Activated CD8-positive, alpha-beta T cell treated with anti-CD3 and anti-CD28 coated beads, Interleukin-2, amount 10 ng/mL, durations not matched to agents 7 days and 5 days (primary cell): ENCODE results near the gene SNRPD3. TPM values are rescaled to one million over a fixed set of nuclear protein-coding genes. Genes with fewer than 3 reads are reported as not detected.

Experiments
- ATAC-seq: fragments of 150-1000 bp; cut with Tn5 transposase; one replicate; pipeline ENCODE4 v1.10.0; 2021; ENCODE audit warnings: moderate library complexity
- CTCF ChIA-PET: fragments of 350-600 bp; sonication (Branson Sonifier 250); formaldehyde crosslinking; loops from one replicate; lab custom pipeline; 2021; ENCODE audit warnings: antibody characterized with exemption; lab: Charles Lee
- POLR2A ChIA-PET: fragments of 350-600 bp; sonication (Branson Sonifier 250); formaldehyde crosslinking; loops from one replicate; lab custom pipeline; 2021; ENCODE audit warnings: antibody characterized with exemption; lab: Charles Lee
- DNase-seq: peaks from one replicate; pipeline ENCODE4 v3.0.0-alpha.2; 2020
- H3K27ac Mint-ChIP-seq: one replicate; pipeline ENCODE4 v1.8.0; 2021; ENCODE audit warnings: mild to moderate bottlenecking, mixed read lengths
- H3K27me3 Mint-ChIP-seq: one replicate; pipeline ENCODE4 v1.8.0; 2021; ENCODE audit warnings: low read depth, mixed read lengths
- H3K36me3 Mint-ChIP-seq: one replicate; pipeline ENCODE4 v1.8.0; 2021; ENCODE audit warnings: low read depth, mixed read lengths
- H3K4me1 Mint-ChIP-seq: one replicate; pipeline ENCODE4 v1.8.0; 2021; ENCODE audit warnings: low read depth, mixed read lengths
- H3K4me3 Mint-ChIP-seq: one replicate; pipeline ENCODE4 v1.8.0; 2021; ENCODE audit warnings: mild to moderate bottlenecking, mixed read lengths
- H3K9me3 Mint-ChIP-seq: one replicate; pipeline ENCODE4 v1.8.0; 2022; ENCODE audit warnings: mixed read lengths; ENCODE audit not compliant: insufficient read depth
- total RNA-seq, 2 experiments: library from RNA; stranded (reverse); gene quantifications; one replicate each; pipeline ENCODE4 v1.2.3, GENCODE V29; 2021

Gene SNRPD3
- total RNA-seq, 2 experiments from 2014 or later: 136 to 144 TPM

DNA sequence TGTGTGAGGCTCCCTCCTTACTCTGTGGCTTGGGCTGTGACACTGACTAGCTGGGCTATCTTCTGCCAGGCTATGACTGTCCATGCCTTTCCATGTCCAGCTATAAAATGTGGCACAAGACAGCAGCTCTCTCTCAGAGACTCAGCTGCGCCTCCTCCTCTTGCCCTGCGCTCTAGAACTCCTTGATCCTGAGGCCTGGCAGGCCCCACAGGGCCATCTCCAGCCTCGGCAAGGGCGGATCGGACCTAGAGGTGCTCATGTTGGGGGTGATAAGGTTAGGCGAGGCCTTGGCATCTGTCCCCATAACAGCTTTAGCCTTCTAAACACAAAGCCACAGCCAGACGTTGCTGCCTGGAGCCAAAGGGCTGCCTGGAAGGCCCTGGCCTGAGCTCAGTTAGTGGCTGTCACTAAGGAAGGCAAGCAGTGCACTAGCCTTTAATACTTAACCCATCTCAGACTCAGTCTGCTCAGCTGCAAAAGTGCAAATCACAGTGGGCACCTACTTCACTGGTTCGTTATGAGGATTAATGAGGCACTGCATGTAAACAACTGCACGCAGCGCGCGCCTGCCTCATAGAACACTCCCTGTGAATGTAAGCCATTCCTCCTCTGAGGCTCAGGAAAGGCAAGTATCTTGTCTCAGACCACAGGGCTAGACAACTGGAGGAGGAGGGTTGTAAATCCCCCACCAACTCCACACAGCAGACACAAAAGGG lies 2.0 kb upstream of the SNRPD3 start:
- no peaks in the 10 kb centered on the region for H3K9me3 Mint-ChIP-seq
- H3K27ac Mint-ChIP-seq: peak overlapping the region; percentile 96
- DNase-seq (no peak), ATAC-seq (no peak)
- H3K4me1 Mint-ChIP-seq: peaks cover 47% of the 10 kb centered on the region
- H3K27me3 Mint-ChIP-seq: no peaks in the 10 kb centered on the region
- POLR2A ChIA-PET: interaction anchor here (0.6 to 1.2 kb wide), 2 partner anchors 13 to 21 kb away, joined by 4 to 10 read pairs; no protein-coding TSS in a partner anchor
- H3K4me3 Mint-ChIP-seq: peak overlapping the region; percentile 99
- H3K36me3 Mint-ChIP-seq: peaks cover 33% of the 10 kb centered on the region
- CTCF ChIA-PET: interaction anchor here (1.0 kb wide), 1 partner anchor 26 kb away, joined by 4 read pairs; no protein-coding TSS in a partner anchor

DNA sequence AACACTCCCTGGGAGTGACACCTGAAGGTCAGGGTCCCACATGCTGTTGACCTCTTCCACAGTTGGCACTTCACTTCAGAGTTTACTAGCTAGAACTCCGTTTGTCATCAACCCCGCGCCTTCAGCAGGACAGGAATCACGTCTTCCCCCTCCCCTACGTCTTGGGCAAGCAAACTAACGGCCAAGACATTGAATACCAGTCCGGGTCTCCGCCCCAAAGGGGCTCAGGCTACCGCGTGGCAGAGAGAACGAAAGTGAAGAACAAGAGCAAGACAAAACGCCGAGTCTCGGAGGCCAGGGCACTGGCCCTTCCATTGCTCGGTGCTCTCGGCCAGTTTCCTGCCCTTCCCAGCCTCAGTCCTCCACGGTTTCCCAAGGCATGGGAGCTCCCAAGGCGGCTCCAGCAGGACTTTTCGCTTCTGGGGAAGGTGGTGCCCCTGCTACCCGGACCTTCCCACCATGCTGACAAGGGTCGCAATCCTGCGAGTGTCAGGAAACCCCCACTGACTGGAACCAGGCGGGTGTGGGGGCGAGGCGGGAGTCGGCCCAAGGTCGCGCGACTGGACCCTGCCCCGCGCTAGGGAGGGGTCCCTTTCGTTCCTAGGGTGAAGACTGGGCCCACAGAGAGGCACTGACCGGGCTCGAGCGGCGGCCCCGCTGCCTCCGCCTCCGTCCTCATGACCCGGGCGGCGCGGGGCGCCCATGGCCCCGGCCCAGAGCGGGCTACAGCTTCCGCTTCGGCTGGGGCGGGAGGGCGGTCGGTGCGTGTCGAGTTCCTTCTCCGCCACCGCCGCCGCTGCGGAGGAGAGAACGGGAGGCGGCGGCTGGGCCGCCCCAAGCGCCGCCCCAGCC lies 1.3 kb upstream of the SNRPD3 start, which contains the start of gene GUCD1:
Gene GUCD1 (minus strand): TSS at position 826 of the 852 bp plus-strand sequence. CDS start 147 bp downstream, at position 679.
- H3K36me3 Mint-ChIP-seq: peaks cover 40% of the 10 kb centered on the region
- POLR2A ChIA-PET: interaction anchor here (0.5 to 1.2 kb wide), 5 partner anchors 10 to 40 kb away, joined by 3 to 10 read pairs (median 3); no protein-coding TSS in a partner anchor
- peaks cover 52% of the 10 kb centered on the region for H3K4me1 Mint-ChIP-seq
- H3K9me3 Mint-ChIP-seq: no peaks in the 10 kb centered on the region
- H3K27ac Mint-ChIP-seq: peak within 1 kb of the TSS; percentile 97
- ATAC-seq (no peak), DNase-seq (peak; percentile 49)
- peak within 1 kb of the TSS; percentile 99 for H3K4me3 Mint-ChIP-seq
- CTCF ChIA-PET: interaction anchor here (1.0 kb wide), 1 partner anchor 27 kb away, joined by 4 read pairs; no protein-coding TSS in a partner anchor
- H3K27me3 Mint-ChIP-seq: no peaks in the 10 kb centered on the region

DNA sequence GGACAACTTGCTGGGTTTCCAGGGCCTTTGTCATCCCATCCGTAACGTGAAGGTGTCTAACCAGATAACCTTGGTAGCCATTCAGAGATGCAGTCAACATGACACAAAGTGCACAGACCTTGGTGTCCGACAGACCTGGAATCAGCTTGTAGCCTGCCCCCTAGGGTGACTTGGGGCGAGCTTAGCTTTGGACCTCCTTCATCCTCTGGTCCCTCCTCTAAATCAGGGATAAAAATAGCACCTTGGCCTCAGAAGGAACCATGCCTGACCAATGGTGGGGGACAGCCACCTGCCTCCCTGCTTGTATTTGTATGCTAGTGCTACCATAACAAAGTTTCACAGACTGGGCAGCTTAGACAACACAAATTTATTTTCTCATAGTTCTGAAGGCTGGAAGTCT lies 3.7 kb downstream of the SNRPD3 start:
- H3K9me3 Mint-ChIP-seq: no peaks in the 10 kb centered on the region
- ChIA-PET POLR2A (no interaction called here), CTCF (no interaction called here)
- no peak for ATAC-seq
- peaks cover 49% of the 10 kb centered on the region for H3K36me3 Mint-ChIP-seq
- DNase-seq: no peak
- H3K4me3 Mint-ChIP-seq: no peak overlapping the region
- H3K27ac Mint-ChIP-seq: no peak overlapping the region
- H3K27me3 Mint-ChIP-seq: no peaks in the 10 kb centered on the region
- peaks cover 48% of the 10 kb centered on the region for H3K4me1 Mint-ChIP-seq

DNA sequence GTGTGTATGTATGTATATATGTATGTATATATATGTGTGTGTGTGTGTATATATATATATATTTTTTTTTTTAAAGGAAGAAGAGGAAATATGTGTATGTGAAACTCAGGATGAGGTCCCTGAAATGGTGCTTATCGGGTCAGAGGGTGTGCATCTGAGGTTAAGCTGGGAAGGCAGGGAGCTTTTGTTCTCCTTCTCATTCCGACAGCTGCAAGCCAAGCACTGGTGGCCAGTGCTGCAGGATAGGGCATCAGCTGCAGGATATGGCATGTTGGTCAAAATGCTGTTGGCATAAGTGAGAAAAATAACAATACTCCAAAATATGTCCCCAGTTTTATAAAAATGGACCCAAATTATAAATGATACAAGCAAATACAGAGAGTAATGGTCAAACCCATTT lies 7.4 kb downstream of the SNRPD3 start:
- Mint-ChIP-seq H3K27me3 (no peaks in the 10 kb centered on the region), H3K36me3 (peaks cover 50% of the 10 kb centered on the region), H3K4me3 (no peak overlapping the region), H3K9me3 (no peaks in the 10 kb centered on the region), H3K4me1 (peaks cover 41% of the 10 kb centered on the region), H3K27ac (no peak overlapping the region)
- ATAC-seq (no peak), DNase-seq (no peak)
- CTCF ChIA-PET: no interaction called here
- POLR2A ChIA-PET: no interaction called here

DNA sequence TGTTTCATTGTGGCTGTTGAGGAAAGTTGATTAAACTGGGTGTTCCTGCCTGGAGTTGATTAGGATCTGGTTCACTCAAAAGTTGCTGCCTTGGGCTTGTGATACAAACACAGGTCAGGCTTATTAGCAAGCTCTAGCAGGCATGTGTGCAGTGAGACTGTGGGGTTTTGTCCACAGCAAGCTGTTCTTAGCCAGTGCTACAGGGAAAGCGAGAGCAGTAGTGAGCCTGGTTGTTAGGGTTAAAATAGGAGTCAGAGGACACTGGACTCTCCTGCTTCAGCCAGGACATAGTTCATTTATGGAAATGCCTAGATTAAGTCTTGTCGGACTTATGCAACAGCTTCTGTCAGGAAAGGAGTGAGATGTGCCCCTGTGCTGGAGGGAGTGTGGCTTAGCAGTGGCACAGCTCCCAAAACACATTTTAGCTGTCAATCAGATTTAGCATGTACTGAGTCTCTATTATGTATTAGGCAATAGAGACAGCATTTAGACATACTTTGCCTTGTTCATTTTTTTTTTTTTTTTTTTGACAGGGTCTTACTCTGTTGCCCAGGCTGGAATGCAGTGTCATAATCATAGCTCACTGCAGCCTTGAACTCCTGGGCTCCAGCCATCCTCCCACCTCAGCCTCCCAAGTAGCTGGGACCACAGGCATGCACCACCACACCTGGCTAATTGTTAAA lies 8.7 kb downstream of the SNRPD3 start:
- ChIA-PET POLR2A (interaction anchor here (0.8 kb wide), 1 partner anchor 10 kb away, joined by 3 read pairs; the partner anchor contains the start of gene GUCD1), CTCF (no interaction called here)
- H3K4me1 Mint-ChIP-seq: peaks cover 31% of the 10 kb centered on the region
- peaks cover 46% of the 10 kb centered on the region for H3K36me3 Mint-ChIP-seq
- H3K27me3 Mint-ChIP-seq: no peaks in the 10 kb centered on the region
- ATAC-seq: no peak
- no peak for DNase-seq
- no peaks in the 10 kb centered on the region for H3K9me3 Mint-ChIP-seq
- peak overlapping the region; percentile 68 for H3K27ac Mint-ChIP-seq
- no peak overlapping the region for H3K4me3 Mint-ChIP-seq

DNA sequence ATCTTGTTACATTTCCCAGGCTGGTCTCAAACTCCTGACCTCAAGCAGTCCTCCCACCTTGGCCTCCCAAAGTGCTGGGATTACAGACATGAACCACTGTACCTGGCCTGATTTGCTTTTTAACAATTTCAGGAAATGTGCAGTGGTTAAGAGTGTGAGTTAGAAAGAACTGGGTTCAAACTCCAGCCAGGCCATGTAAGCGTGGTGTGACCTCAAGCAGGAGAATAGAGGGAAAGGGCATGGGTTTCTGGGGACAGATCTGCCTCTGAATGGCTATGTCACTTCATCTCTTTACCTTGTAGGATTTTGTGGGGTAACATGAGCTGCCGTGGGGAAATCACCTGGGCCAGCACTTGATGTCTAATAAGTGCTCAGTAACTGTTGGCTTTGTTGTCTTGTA lies 9.3 kb downstream of the SNRPD3 start:
- CTCF ChIA-PET: no interaction called here
- no peak overlapping the region for H3K4me3 Mint-ChIP-seq
- no peak for ATAC-seq
- POLR2A ChIA-PET: interaction anchor here (0.8 kb wide), 1 partner anchor 10 kb away, joined by 3 read pairs; the partner anchor contains the start of gene GUCD1
- H3K27ac Mint-ChIP-seq: peak overlapping the region; percentile 62
- peaks cover 31% of the 10 kb centered on the region for H3K4me1 Mint-ChIP-seq
- H3K36me3 Mint-ChIP-seq: peaks cover 49% of the 10 kb centered on the region
- DNase-seq: no peak
- H3K27me3 Mint-ChIP-seq: no peaks in the 10 kb centered on the region
- no peaks in the 10 kb centered on the region for H3K9me3 Mint-ChIP-seq

DNA sequence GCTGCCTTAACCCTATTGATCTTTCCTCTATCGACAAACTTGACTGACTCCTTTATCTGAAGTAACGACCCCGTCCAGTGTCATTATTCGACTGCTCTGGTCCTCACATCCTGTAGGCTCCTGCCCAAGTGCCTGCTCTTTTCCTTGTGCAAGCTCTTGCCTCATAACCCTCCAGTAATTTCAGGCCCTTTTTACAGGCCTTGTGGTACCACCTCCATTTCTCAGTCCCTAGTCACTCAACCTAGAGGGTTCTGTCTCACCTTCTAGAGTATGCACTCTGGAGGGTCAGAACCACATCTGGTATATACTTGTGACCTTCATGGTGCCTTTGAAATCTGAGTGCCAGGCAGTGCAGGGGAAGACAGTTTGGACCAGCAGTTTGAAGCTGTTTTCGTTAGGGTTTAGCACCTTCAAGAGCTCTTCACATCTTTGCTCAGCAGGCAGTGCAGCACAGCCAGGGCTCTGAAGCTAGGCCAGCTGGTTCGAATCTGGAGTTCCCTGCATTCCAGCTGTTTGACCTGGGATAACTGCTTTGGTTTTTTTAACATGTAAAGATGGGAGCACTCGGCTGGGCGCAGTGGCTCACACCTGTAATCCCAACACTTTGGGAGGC lies 11.2 kb downstream of the SNRPD3 start:
- DNase-seq (no peak), ATAC-seq (no peak)
- no peaks in the 10 kb centered on the region for H3K9me3 Mint-ChIP-seq
- H3K27me3 Mint-ChIP-seq: no peaks in the 10 kb centered on the region
- H3K4me3 Mint-ChIP-seq: no peak overlapping the region
- ChIA-PET CTCF (interaction anchor here (1.0 kb wide), 1 partner anchor 10 kb away, joined by 3 read pairs; no protein-coding TSS in a partner anchor), POLR2A (no interaction called here)
- peaks cover 55% of the 10 kb centered on the region for H3K36me3 Mint-ChIP-seq
- no peak overlapping the region for H3K27ac Mint-ChIP-seq
- H3K4me1 Mint-ChIP-seq: peaks cover 24% of the 10 kb centered on the region

DNA sequence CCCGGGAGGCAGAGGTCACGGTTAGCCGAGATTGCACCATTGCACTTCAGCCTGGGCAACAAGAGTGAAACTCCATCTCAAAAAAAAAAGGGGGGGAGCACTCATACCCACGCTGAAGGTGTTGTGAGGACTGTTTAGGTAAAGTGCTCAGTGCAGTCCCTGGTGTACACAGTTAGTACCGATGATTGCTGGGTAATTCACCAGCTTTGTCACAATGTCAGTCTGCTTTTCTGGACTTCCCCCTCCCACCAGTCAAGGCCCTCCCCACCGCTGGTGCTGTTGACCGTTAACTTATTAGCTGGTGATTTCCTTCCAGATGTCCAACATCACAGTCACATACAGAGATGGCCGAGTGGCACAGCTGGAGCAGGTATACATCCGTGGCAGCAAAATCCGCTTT lies 11.9 kb downstream of the SNRPD3 start:
- DNase-seq: no peak
- no peaks in the 10 kb centered on the region for H3K27me3 Mint-ChIP-seq
- no peak overlapping the region for H3K4me3 Mint-ChIP-seq
- H3K9me3 Mint-ChIP-seq: no peaks in the 10 kb centered on the region
- ChIA-PET CTCF (no interaction called here), POLR2A (no interaction called here)
- no peak overlapping the region for H3K27ac Mint-ChIP-seq
- no peak for ATAC-seq
- peaks cover 59% of the 10 kb centered on the region for H3K36me3 Mint-ChIP-seq
- peaks cover 19% of the 10 kb centered on the region for H3K4me1 Mint-ChIP-seq

DNA sequence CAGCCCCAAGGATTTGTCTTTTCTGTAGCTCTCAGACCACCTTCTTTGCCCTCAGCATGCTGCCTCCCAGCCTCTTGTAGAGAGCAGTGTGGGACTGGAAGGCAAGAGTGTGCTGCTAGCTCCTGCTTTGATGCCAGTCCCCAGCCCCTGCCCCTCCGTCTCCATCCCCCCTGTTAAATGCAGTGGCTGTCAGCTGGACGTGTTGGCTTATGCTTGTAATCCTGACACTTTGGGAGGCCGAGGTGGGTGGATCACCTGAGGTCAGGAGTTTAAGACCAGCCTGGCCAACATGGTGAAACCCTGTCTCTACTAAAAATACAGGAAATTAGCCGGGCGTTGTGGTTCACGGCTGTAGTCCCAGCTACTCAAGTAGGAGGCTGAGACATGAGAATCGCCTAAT lies 15.5 kb downstream of the SNRPD3 start:
- ChIA-PET CTCF (no interaction called here), POLR2A (no interaction called here)
- H3K4me3 Mint-ChIP-seq: no peak overlapping the region
- no peak overlapping the region for H3K27ac Mint-ChIP-seq
- H3K9me3 Mint-ChIP-seq: no peaks in the 10 kb centered on the region
- H3K36me3 Mint-ChIP-seq: peaks cover 61% of the 10 kb centered on the region
- H3K27me3 Mint-ChIP-seq: no peaks in the 10 kb centered on the region
- no peak for ATAC-seq
- no peaks in the 10 kb centered on the region for H3K4me1 Mint-ChIP-seq
- no peak for DNase-seq

DNA sequence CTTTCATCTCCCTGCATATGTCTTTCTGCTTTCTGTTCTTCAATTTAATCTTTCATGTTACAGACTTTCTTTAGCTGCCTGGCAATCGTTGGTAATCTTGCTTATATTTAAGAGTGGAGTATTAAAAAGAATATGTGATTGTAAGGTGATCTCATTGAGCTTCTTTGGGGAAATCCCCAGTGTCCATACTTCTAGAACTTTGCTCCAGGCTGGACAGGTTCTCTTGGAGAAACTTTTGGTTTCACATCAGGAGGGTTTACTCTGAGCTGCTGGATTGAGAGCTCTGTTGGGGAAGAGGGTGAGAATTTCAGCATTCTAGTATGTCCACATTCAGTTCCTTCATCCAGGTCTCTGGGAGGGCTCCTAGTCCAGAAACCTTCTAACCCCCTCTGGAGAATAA lies 21.0 kb downstream of the SNRPD3 start:
- CTCF ChIA-PET: interaction anchor here (0.9 kb wide), 1 partner anchor 10 kb away, joined by 3 read pairs; no protein-coding TSS in a partner anchor
- Mint-ChIP-seq H3K4me1 (no peaks in the 10 kb centered on the region), H3K36me3 (peaks cover 31% of the 10 kb centered on the region), H3K9me3 (no peaks in the 10 kb centered on the region), H3K27me3 (no peaks in the 10 kb centered on the region), H3K4me3 (no peak overlapping the region), H3K27ac (no peak overlapping the region)
- POLR2A ChIA-PET: no interaction called here
- ATAC-seq (no peak), DNase-seq (no peak)
